GM10266 (cell line): ENCODE measurements around the gene UGCG.
"Not testable (repeated sequence)": the region's sequence is repeated elsewhere in the genome, so short reads cannot be mapped to it uniquely, and the experiment has no call there.

Experiments
- DNase-seq: peaks from one replicate; pipeline ENCODE4 v3.0.0; 2012; ENCODE audit errors: extremely low spot score
- CTCF ChIP-seq: IDR thresholded peaks from 2 replicates; pipeline ENCODE4 v1.5.1; 2012; ENCODE audit warnings: mild to moderate bottlenecking, low read depth; ENCODE audit not compliant: control insufficient read depth, insufficient read depth; ENCODE audit errors: missing control alignments

The UGCG gene

DNA sequence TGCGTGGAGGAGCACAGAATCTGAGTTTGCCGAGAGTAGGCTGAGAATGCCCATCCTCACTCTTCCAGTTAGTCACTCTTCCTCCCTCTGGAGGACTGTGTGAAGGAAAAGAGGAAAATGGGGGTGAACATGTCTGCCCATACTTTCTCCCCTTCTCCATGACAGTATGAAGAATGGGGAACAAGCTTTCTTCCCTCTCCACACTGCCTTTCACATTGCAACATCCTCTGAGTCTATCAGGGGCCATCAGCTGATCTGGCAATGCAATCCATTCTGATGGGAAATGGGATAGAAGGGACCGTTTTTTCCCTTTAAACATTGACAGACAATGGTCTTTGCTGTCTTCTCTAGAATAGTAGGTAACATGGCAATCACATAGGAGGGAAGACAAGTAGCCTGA lies 56.8 kb downstream of the UGCG start:
- TF ChIP-seq CTCF = no peak
- no peak for DNase-seq

GRCh38 chr9:111955048-111955447 lies 58.4 kb downstream of the UGCG start:
- no peak for DNase-seq

GRCh38 chr9:111957856-111958631 lies 61.4 kb downstream of the UGCG start:
- no peak for TF ChIP-seq CTCF
- DNase-seq = no peak

More at GRCh38 chr9:111955048-111955447, 58.4 kb downstream of the UGCG start:
- TF ChIP-seq CTCF = no peak

DNA sequence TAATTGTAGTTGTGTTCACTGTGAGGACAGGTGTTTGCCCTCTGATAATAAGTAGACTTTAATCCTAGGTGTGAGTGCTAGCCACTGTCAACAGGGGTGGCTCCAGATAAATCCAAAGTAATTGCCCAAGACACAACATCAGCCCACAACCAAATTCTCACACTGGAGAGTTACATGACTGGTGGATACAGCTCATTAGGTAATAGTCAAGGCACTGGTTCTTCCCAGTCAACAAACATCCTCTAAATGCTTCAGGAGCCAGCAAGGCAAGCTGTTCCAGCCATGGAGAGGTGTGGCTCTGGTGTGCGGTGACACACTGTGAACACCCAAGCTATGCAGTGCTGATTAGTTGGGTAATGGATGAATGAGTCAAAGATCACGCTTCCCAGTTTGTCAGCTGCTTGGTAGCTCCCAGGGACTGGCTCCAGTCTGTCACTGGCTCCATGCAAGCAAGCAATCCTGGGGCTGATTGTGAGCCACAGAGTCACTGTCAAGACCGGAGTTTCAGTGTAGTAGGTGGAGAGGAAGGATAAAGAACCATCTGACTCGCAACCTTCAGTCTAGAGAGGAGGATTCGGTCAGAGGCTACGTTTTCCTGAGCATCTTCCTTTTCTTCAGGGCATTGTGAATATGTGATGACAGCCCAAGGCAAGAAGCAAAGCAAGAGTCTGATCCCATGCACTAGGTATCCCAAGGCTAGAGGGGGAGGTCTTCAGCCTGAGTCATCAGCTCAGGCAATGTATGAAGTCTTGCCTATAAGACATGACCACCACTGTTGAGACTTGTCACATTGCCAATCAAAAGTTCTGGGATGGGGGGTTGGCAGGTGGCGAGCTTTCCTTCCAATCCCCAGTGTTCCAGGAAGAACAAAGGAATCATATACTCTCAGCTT lies 63.1 kb downstream of the UGCG start:
- TF ChIP-seq CTCF = no peak
- no peak for DNase-seq

- not testable (repeated sequence) for DNase-seq
These were observed 63.9 kb downstream of the UGCG start for GRCh38 chr9:111960485-111960884.

- TF ChIP-seq CTCF = no peak
- no peak for DNase-seq
These were observed 64.4 kb downstream of the UGCG start for GRCh38 chr9:111961009-111961408.

GRCh38 chr9:111961575-111961974 lies 65.0 kb downstream of the UGCG start:
- TF ChIP-seq CTCF = no peak
- DNase-seq = no peak
